NB4 (cell line): ENCODE measurements around the gene POPDC2.
"Not testable (repeated sequence)": the region's sequence is repeated elsewhere in the genome, so short reads cannot be mapped to it uniquely, and the experiment has no call there.

ENCODE experiments used
- DNase-seq: peaks from one replicate; pipeline ENCODE4 v3.0.0; 2010; ENCODE audit warnings: low read depth
- H3K4me3 ChIP-seq: one replicate; pipeline ENCODE4 v1.5.1; 2011; ENCODE audit warnings: mild to moderate bottlenecking, low read depth, low read length, moderate library complexity
- CTCF ChIP-seq: IDR thresholded peaks from one replicate; pipeline ENCODE4 v1.5.1; 2012; ENCODE audit warnings: low read depth, low read length
- MAX ChIP-seq: IDR thresholded peaks from 2 replicates; pipeline ENCODE4 v1.6.1; 2011; ENCODE audit warnings: low read depth, low read length
- MYC ChIP-seq: IDR thresholded peaks from 2 replicates; pipeline ENCODE4 v1.6.1; 2011; ENCODE audit warnings: low read depth, low read length
- POLR2A ChIP-seq: IDR thresholded peaks from 2 replicates; pipeline ENCODE4 v1.6.1; 2011; ENCODE audit warnings: mild to moderate bottlenecking; ENCODE audit not compliant: insufficient read length; ENCODE audit errors: extremely low read depth

Gene POPDC2

GRCh38 chr3:119679874-119680273 lies 19.5 kb upstream of the POPDC2 start:
- TF ChIP-seq MYC (no peak), CTCF (no peak), POLR2A (no peak), MAX (no peak)
- peak; percentile 8 for DNase-seq
- H3K4me3 ChIP-seq = no peak overlapping the region

- not testable (repeated sequence) for DNase-seq, H3K4me3 ChIP-seq
These were observed 17.8 kb upstream of the POPDC2 start for GRCh38 chr3:119678209-119678608.

- no peak for DNase-seq
- peak overlapping the region; percentile 84 for H3K4me3 ChIP-seq
- TF ChIP-seq MYC = no peak
- no peak for TF ChIP-seq MAX
- TF ChIP-seq POLR2A = no peak
- TF ChIP-seq CTCF = no peak
These were observed 17.2 kb upstream of the POPDC2 start for GRCh38 chr3:119677641-119677934.

GRCh38 chr3:119676771-119677640 lies 16.6 kb upstream of the POPDC2 start, which contains the start of gene COX17:
TSS of gene COX17 (minus strand) at chr3:119677406. CDS start at chr3:119677310, 96 bp downstream.
- peak within 1 kb of the TSS; percentile 84 for H3K4me3 ChIP-seq
- peak; percentile 95 for DNase-seq
- peak; percentile 62 for TF ChIP-seq MAX
- TF ChIP-seq CTCF = no peak
- TF ChIP-seq POLR2A = peak; percentile 58
- peak; percentile 51 for TF ChIP-seq MYC

- TF ChIP-seq MAX (no peak), POLR2A (no peak), MYC (no peak), CTCF (no peak)
- no peak for DNase-seq
These were observed 15.6 kb upstream of the POPDC2 start for GRCh38 chr3:119676020-119676419.

GRCh38 chr3:119675188-119675874 lies 14.9 kb upstream of the POPDC2 start:
- peak overlapping the region; percentile 84 for H3K4me3 ChIP-seq
- DNase-seq = no peak
- TF ChIP-seq MYC (no peak), MAX (no peak), CTCF (no peak), POLR2A (no peak)

More at GRCh38 chr3:119676020-119676419, 15.6 kb upstream of the POPDC2 start:
- H3K4me3 ChIP-seq = peak overlapping the region; percentile 84
